SKM-1 treated with dmso at 0.1 percent for 144 hours (cell line): ENCODE data around the gene PCBP3.
"Not testable (repeated sequence)": the region's sequence is repeated elsewhere in the genome, so short reads cannot be mapped to it uniquely, and the experiment has no call there.

ENCODE experiments used
- DNase-seq: peaks from one replicate; lab custom pipeline; 2025; ENCODE audit not compliant: unreplicated experiment; lab: John Stamatoyannopoulos, UW

Gene PCBP3

DNA sequence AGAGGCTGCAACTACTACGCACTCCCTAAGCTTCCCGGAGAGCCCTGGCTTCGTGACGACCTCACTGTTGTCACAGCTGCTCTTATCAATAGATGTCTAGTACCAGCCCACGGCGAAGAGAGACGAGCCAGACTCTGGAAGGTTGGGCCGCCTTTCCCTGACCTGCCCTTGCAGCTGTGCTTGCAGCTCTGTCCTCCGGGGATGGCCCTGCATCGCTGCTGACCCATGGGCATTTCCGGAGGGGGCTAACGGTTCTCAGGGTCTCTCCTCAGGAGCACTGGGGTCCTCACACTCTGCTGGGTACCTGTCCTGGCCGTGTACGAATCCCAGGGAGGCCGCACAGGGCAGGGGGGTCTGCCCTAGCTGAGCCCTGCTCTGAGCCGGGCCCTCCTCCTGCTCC lies 244.3 kb downstream of the PCBP3 start:
- no peak for DNase-seq

- DNase-seq, result no peak
Measured at GRCh38 chr21:45888386-45889009, 245.0 kb downstream of the PCBP3 start.

DNA sequence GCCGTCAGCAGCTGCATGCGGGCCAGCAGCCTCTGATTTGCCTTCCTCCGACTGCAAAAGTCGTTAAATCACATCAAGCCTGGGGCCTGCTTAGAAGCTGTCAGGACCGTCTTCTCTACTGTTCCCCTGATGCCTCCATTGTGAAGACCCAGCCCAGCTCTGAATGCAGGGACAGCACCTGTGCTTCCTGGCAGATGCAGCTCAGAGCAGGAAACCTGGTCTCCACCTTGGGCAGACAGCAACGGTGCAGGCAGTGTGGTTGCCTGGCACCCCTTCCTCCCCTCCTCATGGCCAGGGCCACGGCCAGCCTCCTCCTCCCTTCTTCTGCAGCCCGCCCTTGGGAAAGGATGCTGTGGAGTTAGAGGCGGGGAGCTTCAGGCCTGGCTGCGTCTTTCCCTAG lies 245.7 kb downstream of the PCBP3 start:
- DNase-seq, result no peak

- no peak for DNase-seq
Measured at GRCh38 chr21:45889961-45890360, 246.4 kb downstream of the PCBP3 start.

GRCh38 chr21:45891388-45892155 lies 248.0 kb downstream of the PCBP3 start:
- DNase-seq, result no peak

DNA sequence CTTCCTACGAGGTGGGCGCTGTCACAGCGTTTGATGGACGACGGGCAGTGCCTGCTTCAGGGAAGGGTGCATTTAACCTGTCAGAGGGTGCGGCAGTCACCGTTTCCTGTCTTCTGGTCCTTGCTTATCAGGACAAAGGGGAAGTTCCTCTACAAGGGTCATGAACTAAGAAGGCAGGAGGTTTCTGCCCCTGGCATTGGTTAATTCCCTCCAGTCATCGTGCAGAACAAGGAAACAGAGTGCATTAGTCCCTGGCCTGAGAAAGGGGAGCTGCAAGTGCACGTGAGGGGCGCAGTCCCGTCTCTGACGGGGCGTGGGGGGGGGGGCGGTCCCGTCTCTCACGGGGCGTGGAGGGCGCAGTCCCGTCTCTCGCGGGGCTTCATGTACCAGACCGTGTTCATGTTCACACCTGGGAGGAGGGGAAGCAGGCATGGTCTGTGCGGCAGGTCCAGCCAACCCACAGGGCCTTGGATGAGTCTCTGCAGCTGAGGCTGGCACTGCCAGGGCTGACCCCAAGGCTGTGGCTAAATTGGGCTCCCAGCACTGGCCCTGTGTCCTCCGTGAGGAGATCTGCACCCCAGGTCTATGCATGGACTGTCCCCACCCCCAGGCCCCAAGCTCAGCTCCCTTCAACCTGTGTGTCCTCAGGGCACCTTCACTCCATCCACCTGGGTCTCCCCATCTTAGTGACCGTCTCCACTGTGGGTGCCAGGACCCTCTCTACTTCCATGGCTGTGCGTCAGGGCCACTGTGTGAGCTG lies 248.8 kb downstream of the PCBP3 start:
- peak; percentile 97 for DNase-seq

GRCh38 chr21:45892916-45893739 lies 249.6 kb downstream of the PCBP3 start:
- no peak for DNase-seq

- DNase-seq, result no peak
Measured at GRCh38 chr21:45893740-45894449, 250.4 kb downstream of the PCBP3 start.

DNA sequence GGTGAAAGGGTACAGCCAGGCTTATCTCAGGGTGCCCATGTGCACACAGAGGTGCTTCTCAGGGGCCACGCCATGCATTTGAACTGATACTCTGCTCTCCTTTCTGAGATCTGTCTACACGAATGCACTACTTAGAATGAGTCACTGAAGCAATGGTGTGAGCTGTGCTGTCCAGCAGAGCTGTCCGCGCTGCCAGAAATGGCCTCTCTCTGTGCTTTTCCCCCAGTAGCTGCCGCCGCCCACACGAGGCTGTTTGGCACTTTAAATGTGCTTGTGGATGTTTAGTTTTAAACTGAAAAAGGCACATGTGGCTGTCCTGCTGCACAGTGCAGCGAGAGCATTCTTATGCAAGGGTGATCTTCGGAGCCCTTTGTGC lies 250.9 kb downstream of the PCBP3 start:
- no peak for DNase-seq

GRCh38 chr21:45894906-45895777 lies 251.6 kb downstream of the PCBP3 start:
- no peak for DNase-seq

DNA sequence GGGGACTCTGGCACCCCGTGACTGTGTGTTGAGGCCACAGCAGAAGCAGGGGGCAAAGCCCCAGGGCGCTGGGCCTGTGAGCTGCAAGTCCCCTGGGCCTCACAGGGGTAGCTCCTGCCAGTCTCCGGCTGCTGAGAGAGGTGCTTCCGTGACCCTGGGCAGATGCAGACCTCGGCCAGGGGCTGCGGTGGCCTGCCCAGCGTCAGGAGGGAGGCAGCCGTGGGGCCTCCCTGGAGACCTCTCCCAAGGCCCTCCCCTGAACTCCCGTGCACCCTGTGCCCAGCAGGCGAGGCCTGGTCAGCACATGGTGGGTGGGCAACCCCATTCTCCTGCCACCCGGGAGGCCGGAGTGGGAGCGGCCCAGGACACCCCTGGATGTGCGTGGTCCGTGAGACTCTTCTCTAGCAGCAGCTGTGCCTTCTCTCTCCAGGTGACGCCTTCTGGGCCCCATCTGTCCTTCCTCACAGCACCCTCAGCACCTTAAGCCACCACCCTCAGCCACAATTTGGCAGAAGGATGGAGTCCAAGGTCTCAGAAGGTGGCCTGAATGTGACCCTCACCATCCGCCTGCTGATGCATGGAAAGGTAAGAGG lies 252.3 kb downstream of the PCBP3 start:
- no peak for DNase-seq

DNA sequence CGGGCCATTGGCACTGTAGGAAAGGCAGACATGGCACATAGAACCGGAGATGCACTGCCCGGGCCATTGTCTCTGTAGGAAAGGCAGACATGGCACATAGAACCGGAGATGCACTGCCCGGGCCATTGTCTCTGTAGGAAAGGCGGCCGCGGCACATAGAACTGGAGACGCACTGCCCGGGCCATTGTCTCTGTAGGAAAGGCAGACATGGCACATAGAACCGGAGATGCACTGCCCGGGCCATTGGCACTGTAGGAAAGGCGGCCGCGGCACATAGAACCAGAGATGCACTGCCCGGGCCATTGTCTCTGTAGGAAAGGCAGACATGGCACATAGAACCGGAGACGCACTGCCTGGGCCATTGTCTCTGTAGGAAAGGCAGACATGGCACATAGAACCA lies 252.9 kb downstream of the PCBP3 start:
- not testable (repeated sequence) for DNase-seq

GRCh38 chr21:45897191-45898027 lies 253.9 kb downstream of the PCBP3 start:
- DNase-seq, result no peak

DNA sequence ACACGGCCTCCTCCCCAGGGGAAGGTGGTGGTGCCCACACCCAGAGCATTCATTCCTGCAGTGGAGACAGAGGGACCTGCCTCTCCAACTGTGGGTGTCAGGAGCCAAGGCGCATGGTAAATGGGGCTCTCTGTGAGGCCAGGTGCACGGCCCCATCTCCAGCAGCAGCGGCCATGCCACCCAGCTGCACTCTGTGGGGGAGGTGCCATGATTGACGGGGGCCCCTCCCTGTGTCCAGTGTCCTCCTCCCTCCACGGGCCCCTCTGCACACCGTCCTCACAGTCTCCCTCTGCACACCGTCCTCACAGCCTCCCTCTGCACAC lies 254.5 kb downstream of the PCBP3 start:
- no peak for DNase-seq

DNA sequence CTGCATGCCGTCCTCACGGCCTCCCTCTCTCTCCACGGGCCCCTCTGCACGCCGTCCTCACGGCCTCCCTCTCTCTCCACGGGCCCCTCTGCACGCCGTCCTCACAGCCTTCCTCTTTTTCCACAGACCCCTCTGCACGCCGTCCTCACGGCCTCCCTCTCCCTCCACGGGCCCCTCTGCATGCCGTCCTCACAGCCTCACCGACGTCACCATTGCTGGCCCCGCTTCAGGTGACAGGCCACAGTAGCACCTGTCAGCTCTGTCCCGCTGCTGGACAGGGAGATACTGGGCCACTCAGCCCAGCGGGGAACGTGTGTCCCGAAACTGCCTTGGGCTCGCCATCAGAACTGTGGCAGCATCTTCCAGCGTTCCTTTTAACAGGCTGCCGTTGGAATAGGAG lies 255.3 kb downstream of the PCBP3 start:
- DNase-seq, result no peak

GRCh38 chr21:45899317-45900033 lies 255.9 kb downstream of the PCBP3 start:
- no peak for DNase-seq

- no peak for DNase-seq
Measured at GRCh38 chr21:45900034-45900868, 256.7 kb downstream of the PCBP3 start.
